ENCODE data around the gene SORBS2. TPM values are rescaled to one million over a fixed set of nuclear protein-coding genes. Genes with fewer than 3 reads are reported as not detected.

SORBS2 gene
- total RNA-seq, 1 donor from 2014 or later = 819 TPM

GRCh38 chr4:185755451-185755850 lies 56.5 kb downstream of the SORBS2 start:
- DNase-seq (no peak), ATAC-seq (ENCODE audit: poor library complexity) (no peak)
- intact Hi-C loops (cut with DNase I) = loop anchor here (10.0 kb wide), 1 partner anchor 101 kb away; no protein-coding TSS in a partner anchor

GRCh38 chr4:185754961-185755360 lies 57.0 kb downstream of the SORBS2 start:
- no peak for DNase-seq
- intact Hi-C loops (cut with DNase I) = loop anchor here (10.0 kb wide), 1 partner anchor 100 kb away; no protein-coding TSS in a partner anchor
- ATAC-seq (ENCODE audit: poor library complexity) = no peak

GRCh38 chr4:185752872-185753271 lies 59.1 kb downstream of the SORBS2 start:
- ATAC-seq (ENCODE audit: poor library complexity) (no peak), DNase-seq (no peak)
- intact Hi-C loops (cut with DNase I) = loop anchor here (10.0 kb wide), 1 partner anchor 98 kb away; no protein-coding TSS in a partner anchor

GRCh38 chr4:185749858-185750257 lies 62.1 kb downstream of the SORBS2 start:
- no peak for DNase-seq
- intact Hi-C loops (cut with DNase I) = loop anchor here (10.0 kb wide), 1 partner anchor 95 kb away; no protein-coding TSS in a partner anchor
- peak; percentile 18 for ATAC-seq (ENCODE audit: poor library complexity)

GRCh38 chr4:185748901-185749390 lies 63.0 kb downstream of the SORBS2 start:
- intact Hi-C loops (cut with DNase I) = no loop called here
- DNase-seq (no peak), ATAC-seq (ENCODE audit: poor library complexity) (peak; percentile 13)

GRCh38 chr4:185745891-185746290 lies 66.1 kb downstream of the SORBS2 start:
- DNase-seq (no peak), ATAC-seq (ENCODE audit: poor library complexity) (no peak)
- intact Hi-C loops (cut with DNase I) = no loop called here

GRCh38 chr4:185744946-185745345 lies 67.0 kb downstream of the SORBS2 start:
- no peak for ATAC-seq (ENCODE audit: poor library complexity)
- DNase-seq = no peak
- intact Hi-C loops (cut with DNase I) = no loop called here

- DNase-seq (no peak), ATAC-seq (ENCODE audit: poor library complexity) (no peak)
- intact Hi-C loops (cut with DNase I) = no loop called here
Observed at GRCh38 chr4:185744488-185744862, 67.5 kb downstream of the SORBS2 start.

GRCh38 chr4:185743722-185744487 lies 68.1 kb downstream of the SORBS2 start:
- ATAC-seq (ENCODE audit: poor library complexity) (no peak), DNase-seq (no peak)
- intact Hi-C loops (cut with DNase I) = no loop called here

GRCh38 chr4:185742766-185743165 lies 69.2 kb downstream of the SORBS2 start:
- DNase-seq (no peak), ATAC-seq (ENCODE audit: poor library complexity) (peak; percentile 47)
- intact Hi-C loops (cut with DNase I) = no loop called here

GRCh38 chr4:185741795-185742194 lies 70.2 kb downstream of the SORBS2 start:
- no peak for DNase-seq

GRCh38 chr4:185740471-185740873 lies 71.5 kb downstream of the SORBS2 start:
- peak; percentile 14 for ATAC-seq (ENCODE audit: poor library complexity)
- DNase-seq = no peak
- intact Hi-C loops (cut with DNase I) = no loop called here

More at GRCh38 chr4:185741795-185742194, 70.2 kb downstream of the SORBS2 start:
- ATAC-seq (ENCODE audit: poor library complexity) = peak; percentile 24
- intact Hi-C loops (cut with DNase I) = no loop called here

- ATAC-seq (ENCODE audit: poor library complexity) = no peak
- no peak for DNase-seq
- intact Hi-C loops (cut with DNase I) = no loop called here
Observed at GRCh38 chr4:185738820-185739219, 73.2 kb downstream of the SORBS2 start.

GRCh38 chr4:185738038-185738552 lies 73.9 kb downstream of the SORBS2 start:
- peak; percentile 40 for ATAC-seq (ENCODE audit: poor library complexity)
- intact Hi-C loops (cut with DNase I) = no loop called here
- DNase-seq = no peak

GRCh38 chr4:185737489-185738037 lies 74.4 kb downstream of the SORBS2 start:
- ATAC-seq (ENCODE audit: poor library complexity) = peak; percentile 6
- DNase-seq = no peak
- intact Hi-C loops (cut with DNase I) = no loop called here

GRCh38 chr4:185736882-185737281 lies 75.1 kb downstream of the SORBS2 start:
- ATAC-seq (ENCODE audit: poor library complexity) (no peak), DNase-seq (no peak)
- intact Hi-C loops (cut with DNase I) = no loop called here

- intact Hi-C loops (cut with DNase I) = no loop called here
- DNase-seq = no peak
- ATAC-seq (ENCODE audit: poor library complexity) = no peak
Observed at GRCh38 chr4:185735866-185736400, 76.1 kb downstream of the SORBS2 start.

- DNase-seq = no peak
- intact Hi-C loops (cut with DNase I) = no loop called here
- no peak for ATAC-seq (ENCODE audit: poor library complexity)
Observed at GRCh38 chr4:185734930-185735329, 77.1 kb downstream of the SORBS2 start.

GRCh38 chr4:185734214-185734613 lies 77.8 kb downstream of the SORBS2 start:
- intact Hi-C loops (cut with DNase I) = no loop called here

More at GRCh38 chr4:185734214-185734613, 77.8 kb downstream of the SORBS2 start:
- no peak for DNase-seq
- ATAC-seq (ENCODE audit: poor library complexity) = no peak
